HG03025 (cell line): ENCODE results near the gene DLGAP1.

Source experiments
- ATAC-seq: cut with Tn5 transposase; IDR thresholded peaks from one replicate; pipeline ENCODE4 v1.9.1; 2021; ENCODE audit warnings: mild to moderate bottlenecking, moderate library complexity; ENCODE audit not compliant: unreplicated experiment, low FRiP score

The DLGAP1 gene

GRCh38 chr18:4020026-4020425, 435.1 kb downstream of the DLGAP1 start:
- ATAC-seq: no peak

GRCh38 chr18:4017480-4017879, 437.6 kb downstream of the DLGAP1 start:
- ATAC-seq: no peak

- no peak for ATAC-seq
These were observed 438.6 kb downstream of the DLGAP1 start for GRCh38 chr18:4016391-4017049.

GRCh38 chr18:4007846-4008245, 447.3 kb downstream of the DLGAP1 start:
- no peak for ATAC-seq

GRCh38 chr18:4004183-4004829, 450.8 kb downstream of the DLGAP1 start:
- no peak for ATAC-seq

- no peak for ATAC-seq
These were observed 456.3 kb downstream of the DLGAP1 start for GRCh38 chr18:3998698-3999333.

- no peak for ATAC-seq
These were observed 459.5 kb downstream of the DLGAP1 start for GRCh38 chr18:3995476-3996102.

- ATAC-seq: no peak
These were observed 461.0 kb downstream of the DLGAP1 start for GRCh38 chr18:3993941-3994687.

GRCh38 chr18:3985664-3986063, 469.4 kb downstream of the DLGAP1 start:
- ATAC-seq: no peak

- ATAC-seq: no peak
These were observed 470.1 kb downstream of the DLGAP1 start for GRCh38 chr18:3985020-3985419.

- no peak for ATAC-seq
These were observed 470.8 kb downstream of the DLGAP1 start for GRCh38 chr18:3984163-3984757.

- no peak for ATAC-seq
These were observed 471.6 kb downstream of the DLGAP1 start for GRCh38 chr18:3983351-3983969.

- no peak for ATAC-seq
These were observed 472.6 kb downstream of the DLGAP1 start for GRCh38 chr18:3982541-3982940.

GRCh38 chr18:3979024-3979423, 476.1 kb downstream of the DLGAP1 start:
- no peak for ATAC-seq

- ATAC-seq: no peak
These were observed 481.8 kb downstream of the DLGAP1 start for GRCh38 chr18:3973191-3973850.

GRCh38 chr18:3972291-3972930, 482.7 kb downstream of the DLGAP1 start:
- no peak for ATAC-seq

- no peak for ATAC-seq
These were observed 484.2 kb downstream of the DLGAP1 start for GRCh38 chr18:3970929-3971328.

- ATAC-seq: no peak
These were observed 487.5 kb downstream of the DLGAP1 start for GRCh38 chr18:3967359-3968180.
